ENCODE data around the gene SULT1A1. TPM values are rescaled to one million over a fixed set of nuclear protein-coding genes. Genes with fewer than 3 reads are reported as not detected.

The SULT1A1 gene
- polyA plus RNA-seq, 3 donors: 96.3 to 362 (median 320) TPM

DNA sequence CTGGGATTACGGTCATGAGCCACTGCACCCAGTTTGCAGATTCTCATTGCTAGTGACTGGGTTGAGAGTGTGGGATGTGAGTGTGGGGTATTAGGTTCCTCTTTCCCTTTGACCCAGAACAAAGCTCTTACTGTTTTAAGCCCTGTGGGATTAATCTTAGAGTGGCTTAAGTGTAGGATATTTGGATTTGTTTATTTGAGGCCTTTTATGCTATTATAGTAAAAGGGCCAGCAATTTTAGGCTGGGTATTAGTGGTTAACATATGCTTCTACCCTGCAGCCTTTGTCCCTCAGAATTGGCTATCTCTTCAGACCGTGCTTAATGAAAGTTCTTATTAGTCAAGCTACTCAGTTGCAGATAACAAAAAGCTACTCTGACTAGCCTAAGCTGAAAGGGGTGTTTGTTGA is 52.9 kb downstream of the SULT1A1 start:
- Histone ChIP-seq H3K4me1 (ENCODE audit: control insufficient read depth in 1 of 2, insufficient read depth in 2 of 2, low read length in 2 of 2) (peaks cover 12 to 25% of the 10 kb centered on the region in 2 donors), H4K20me1 (ENCODE audit: insufficient read depth, low read length) (peaks cover 11% of the 10 kb centered on the region), H3K4me3 (replicated peaks in 1 of 3; ENCODE audit: low read depth in 2 of 3, low read length in 3 of 3) (no peak overlapping the region), H3K27ac (ENCODE audit: low read depth in 1 of 2, low read length in 2 of 2) (no peak overlapping the region), H3K36me3 (replicated peaks in 1 of 2; ENCODE audit: control insufficient read depth in 1 of 2, insufficient read depth in 2 of 2, low read length in 2 of 2) (peaks cover 15 to 35% of the 10 kb centered on the region in 2 donors), H3K4me2 (replicated peaks; ENCODE audit: extremely low read depth, low read length, poor library complexity, severe bottlenecking) (no peak overlapping the region), H3K9me3 (replicated peaks in 1 of 2; ENCODE audit: control insufficient read depth in 1 of 2, insufficient read depth in 1 of 2, low read length in 2 of 2) (no peaks in the 10 kb centered on the region), H3K27me3 (ENCODE audit: control insufficient read depth in 2 of 2, insufficient read depth in 2 of 2, low read length in 2 of 2) (no peaks in the 10 kb centered on the region), H2AFZ (ENCODE audit: insufficient read depth, low read depth, low read length, poor library complexity, severe bottlenecking) (no peak overlapping the region), H3K79me2 (ENCODE audit: insufficient read depth, low read length) (peaks cover 46% of the 10 kb centered on the region), H3K9ac (ENCODE audit: insufficient read depth, low read length, poor library complexity, severe bottlenecking) (no peak overlapping the region)
- intact Hi-C loops (cut with micrococcal nuclease): loop anchor here (10.0 kb wide), 2 partner anchors 288 to 368 kb away; partner anchors contain the start of genes RABEP2 (in 1 of the 2) and TUFM (in 1 of the 2)
- H3K4me3 Mint-ChIP-seq: no peak overlapping the region
- H3K27ac Mint-ChIP-seq: peak overlapping the region in 2 of 7 donors; percentile 25 to 54
- DNase-seq: no peak
- H3K9me3 Mint-ChIP-seq: peaks cover 0 to 2% (median 0%) of the 10 kb centered on the region in 7 donors
- peaks cover 18 to 36% of the 10 kb centered on the region in 2 donors for H3K36me3 Mint-ChIP-seq
- WGBS (ENCODE audit: insufficient coverage): 100% methylated on average over 1 of the region's 2 CpGs
- H3K27me3 Mint-ChIP-seq (ENCODE audit: low read depth in 3 of 3): peaks cover 0 to 1% (median 1%) of the 10 kb centered on the region in 3 donors
- TF ChIP-seq, protein P1, sequence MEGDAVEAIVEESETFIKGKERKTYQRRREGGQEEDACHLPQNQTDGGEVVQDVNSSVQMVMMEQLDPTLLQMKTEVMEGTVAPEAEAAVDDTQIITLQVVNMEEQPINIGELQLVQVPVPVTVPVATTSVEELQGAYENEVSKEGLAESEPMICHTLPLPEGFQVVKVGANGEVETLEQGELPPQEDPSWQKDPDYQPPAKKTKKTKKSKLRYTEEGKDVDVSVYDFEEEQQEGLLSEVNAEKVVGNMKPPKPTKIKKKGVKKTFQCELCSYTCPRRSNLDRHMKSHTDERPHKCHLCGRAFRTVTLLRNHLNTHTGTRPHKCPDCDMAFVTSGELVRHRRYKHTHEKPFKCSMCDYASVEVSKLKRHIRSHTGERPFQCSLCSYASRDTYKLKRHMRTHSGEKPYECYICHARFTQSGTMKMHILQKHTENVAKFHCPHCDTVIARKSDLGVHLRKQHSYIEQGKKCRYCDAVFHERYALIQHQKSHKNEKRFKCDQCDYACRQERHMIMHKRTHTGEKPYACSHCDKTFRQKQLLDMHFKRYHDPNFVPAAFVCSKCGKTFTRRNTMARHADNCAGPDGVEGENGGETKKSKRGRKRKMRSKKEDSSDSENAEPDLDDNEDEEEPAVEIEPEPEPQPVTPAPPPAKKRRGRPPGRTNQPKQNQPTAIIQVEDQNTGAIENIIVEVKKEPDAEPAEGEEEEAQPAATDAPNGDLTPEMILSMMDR (IDR thresholded peaks at IDR 0.05): no peak
- H3K4me1 Mint-ChIP-seq: peaks cover 29% of the 10 kb centered on the region

DNA sequence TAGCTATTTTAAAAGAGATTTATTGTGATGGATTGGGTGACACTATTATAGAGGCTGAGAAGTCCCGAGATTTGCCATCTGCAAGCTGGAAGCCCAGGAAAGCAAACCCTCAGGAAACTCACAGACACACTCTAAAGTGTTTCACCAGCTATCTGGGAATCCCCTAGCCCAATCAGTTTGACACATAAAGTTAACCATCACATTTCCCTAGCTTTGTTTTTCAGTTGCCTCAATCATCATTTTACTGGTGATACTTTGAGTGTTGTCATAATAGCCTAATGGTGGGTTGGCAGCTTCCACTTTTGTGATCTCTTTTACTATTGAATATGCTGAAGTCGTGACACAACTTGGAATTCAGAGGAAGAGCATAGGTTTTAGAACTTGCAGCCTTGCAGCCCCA is 54.3 kb downstream of the SULT1A1 start:
- Histone ChIP-seq H4K20me1 (ENCODE audit: insufficient read depth, low read length) (peaks cover 5% of the 10 kb centered on the region), H3K27me3 (ENCODE audit: control insufficient read depth in 2 of 2, insufficient read depth in 2 of 2, low read length in 2 of 2) (no peaks in the 10 kb centered on the region), H3K4me2 (replicated peaks; ENCODE audit: extremely low read depth, low read length, poor library complexity, severe bottlenecking) (no peak overlapping the region), H3K36me3 (replicated peaks in 1 of 2; ENCODE audit: control insufficient read depth in 1 of 2, insufficient read depth in 2 of 2, low read length in 2 of 2) (peaks cover 15 to 35% of the 10 kb centered on the region in 2 donors), H3K4me1 (ENCODE audit: control insufficient read depth in 1 of 2, insufficient read depth in 2 of 2, low read length in 2 of 2) (peaks cover 12 to 25% of the 10 kb centered on the region in 2 donors), H3K9ac (ENCODE audit: insufficient read depth, low read length, poor library complexity, severe bottlenecking) (no peak overlapping the region), H3K4me3 (replicated peaks in 1 of 3; ENCODE audit: low read depth in 2 of 3, low read length in 3 of 3) (no peak overlapping the region), H2AFZ (ENCODE audit: insufficient read depth, low read depth, low read length, poor library complexity, severe bottlenecking) (no peak overlapping the region), H3K27ac (ENCODE audit: low read depth in 1 of 2, low read length in 2 of 2) (no peak overlapping the region), H3K9me3 (replicated peaks in 1 of 2; ENCODE audit: control insufficient read depth in 1 of 2, insufficient read depth in 1 of 2, low read length in 2 of 2) (no peaks in the 10 kb centered on the region), H3K79me2 (ENCODE audit: insufficient read depth, low read length) (peaks cover 45% of the 10 kb centered on the region)
- TF ChIP-seq, protein P1 (IDR thresholded peaks at IDR 0.05): no peak
- Mint-ChIP-seq H3K36me3 (peaks cover 16 to 34% of the 10 kb centered on the region in 2 donors), H3K9me3 (peaks cover 0 to 2% (median 0%) of the 10 kb centered on the region in 7 donors), H3K4me1 (peaks cover 24% of the 10 kb centered on the region), H3K27me3 (ENCODE audit: low read depth in 3 of 3) (peaks cover 0 to 1% (median 1%) of the 10 kb centered on the region in 3 donors), H3K4me3 (no peak overlapping the region), H3K27ac (peak overlapping the region in 1 of 7 donors; percentile 38)
- intact Hi-C loops (cut with micrococcal nuclease): loop anchor here (10.0 kb wide), 2 partner anchors 289 to 369 kb away; partner anchors contain the start of genes RABEP2 (in 1 of the 2) and TUFM (in 1 of the 2)
- WGBS (ENCODE audit: insufficient coverage): no CpG with 5 or more reads among the region's 2 CpGs
- peak in 1 of 3 donors; percentile 25 for DNase-seq

Other genes with a start within 250 kb of the SULT1A1 start
- gene NPIPB6, start 246.5 kb downstream of the SULT1A1 start, polyA plus RNA-seq: under 1 TPM; 0.16 to 0.89 (median 0.17) TPM
- 10 to 100 TPM; 15.2 to 48.8 (median 33.9) TPM for gene EIF3CL, start 206.2 kb downstream of the SULT1A1 start, polyA plus RNA-seq
- under 1 TPM in 1 of 3 donors, not detected in 2; 0.95 TPM for gene NPIPB7, start 137.7 kb downstream of the SULT1A1 start, polyA plus RNA-seq
- gene CLN3, start 118.0 kb downstream of the SULT1A1 start, polyA plus RNA-seq: 100 to 1,000 TPM in 1 of 3 donors, 10 to 100 TPM in 2; 37.0 to 113 (median 50.2) TPM
- gene APOBR, start 115.4 kb downstream of the SULT1A1 start, polyA plus RNA-seq: 10 to 100 TPM in 1 of 3 donors, 1 to 10 TPM in 2; 1.9 to 48.6 (median 3.8) TPM
- gene IL27, start 103.2 kb downstream of the SULT1A1 start, polyA plus RNA-seq: 1 to 10 TPM in 2 of 3 donors, under 1 TPM in 1; 0.43 to 2.2 (median 1.2) TPM
- gene NUPR1, start 71.1 kb downstream of the SULT1A1 start, polyA plus RNA-seq: 1 to 10 TPM in 1 of 3 donors, under 1 TPM in 1, not detected in 1; 0.01 to 1.9 TPM
- 10 to 100 TPM; 14.0 to 24.3 (median 18.8) TPM for gene SGF29, start 56.1 kb downstream of the SULT1A1 start, polyA plus RNA-seq
- gene SULT1A2, start 13.0 kb downstream of the SULT1A1 start, polyA plus RNA-seq: 1 to 10 TPM in 2 of 3 donors, not detected in 1; 1.1 to 4.6 TPM
- gene NPIPB8, start 28.0 kb upstream of the SULT1A1 start, polyA plus RNA-seq: under 1 TPM in 1 of 3 donors, not detected in 2; 0.11 TPM
- 100 to 1,000 TPM; 120 to 187 (median 170) TPM for gene EIF3C, start 101.4 kb upstream of the SULT1A1 start, polyA plus RNA-seq
- gene NPIPB9, start 141.7 kb upstream of the SULT1A1 start, polyA plus RNA-seq: 1 to 10 TPM in 1 of 3 donors, not detected in 2; 1.4 TPM
- gene ATXN2L, start 213.0 kb upstream of the SULT1A1 start, polyA plus RNA-seq: 100 to 1,000 TPM in 1 of 3 donors, 10 to 100 TPM in 1, 1 to 10 TPM in 1; 4.8 to 118 (median 10.2) TPM
- gene TUFM, start 236.3 kb upstream of the SULT1A1 start, polyA plus RNA-seq: 100 to 1,000 TPM; 146 to 157 (median 148) TPM

Data from CD14-positive monocyte (primary cell).